Stimulated activated CD8-positive, alpha-beta memory T cell treated with anti-CD3 and anti-CD28 coated beads, Interleukin-7, amount 100 ng/mL, for 48 hours (primary cell): Measurements from ENCODE around the gene FCER2.
A peak's percentile ranks its signal among the peaks of the same experiment; 100 is the strongest.
"Not testable (repeated sequence)": the region's sequence is repeated elsewhere in the genome, so short reads cannot be mapped to it uniquely, and the experiment has no call there.

Experiments
- DNase-seq, 2 donors: peaks; one replicate each; pipeline ENCODE4 v3.0.0-alpha.2; 2020; ENCODE audit warnings: low read depth in 1 of 2; ENCODE audit errors: extremely low read depth in 1 of 2

FCER2 gene

GRCh38 chr19:7701654-7702457 lies at the start of gene FCER2:
FCER2 (minus strand) TSS chr19:7702131; CDS start chr19:7699760, 2,371 bp downstream.
- no peak for DNase-seq

- peak in 1 of 2 donors; percentile 42 for DNase-seq
Observed at GRCh38 chr19:7751157-7751783, 49.3 kb upstream of the FCER2 start.

- DNase-seq: no peak
Observed at GRCh38 chr19:7748756-7749155, 46.8 kb upstream of the FCER2 start.

- no peak for DNase-seq
Observed at GRCh38 chr19:7748171-7748570, 46.2 kb upstream of the FCER2 start.

- DNase-seq: no peak
Observed at GRCh38 chr19:7746903-7747884, 45.3 kb upstream of the FCER2 start, which contains the start of gene CD209. CD209 (minus strand) TSS chr19:7747534; CDS start chr19:7747511, 23 bp downstream.

GRCh38 chr19:7746306-7746705 lies 44.4 kb upstream of the FCER2 start:
- DNase-seq: not testable (repeated sequence)

- DNase-seq: no peak
Observed at GRCh38 chr19:7744871-7745650, 43.1 kb upstream of the FCER2 start.

GRCh38 chr19:7744199-7744786 lies 42.4 kb upstream of the FCER2 start:
- DNase-seq: no peak

GRCh38 chr19:7743425-7743841 lies 41.5 kb upstream of the FCER2 start:
- no peak for DNase-seq

GRCh38 chr19:7742991-7743390 lies 41.1 kb upstream of the FCER2 start:
- no peak for DNase-seq

GRCh38 chr19:7742575-7742974 lies 40.6 kb upstream of the FCER2 start:
- DNase-seq: no peak

GRCh38 chr19:7740682-7741054 lies 38.7 kb upstream of the FCER2 start:
- no peak for DNase-seq

GRCh38 chr19:7739801-7740681 lies 38.1 kb upstream of the FCER2 start:
- DNase-seq: no peak

- no peak for DNase-seq
Observed at GRCh38 chr19:7739211-7739755, 37.4 kb upstream of the FCER2 start.

- DNase-seq: peak in 1 of 2 donors; percentile 39
Observed at GRCh38 chr19:7738023-7738422, 36.1 kb upstream of the FCER2 start.

- DNase-seq: no peak
Observed at GRCh38 chr19:7737215-7737614, 35.3 kb upstream of the FCER2 start.

- no peak for DNase-seq
Observed at GRCh38 chr19:7736148-7736547, 34.2 kb upstream of the FCER2 start.
